ENCODE data around the gene TXNRD1.
"Not testable (repeated sequence)": the region's sequence is repeated elsewhere in the genome, so short reads cannot be mapped to it uniquely, and the experiment has no call there.

TXNRD1 gene

DNA sequence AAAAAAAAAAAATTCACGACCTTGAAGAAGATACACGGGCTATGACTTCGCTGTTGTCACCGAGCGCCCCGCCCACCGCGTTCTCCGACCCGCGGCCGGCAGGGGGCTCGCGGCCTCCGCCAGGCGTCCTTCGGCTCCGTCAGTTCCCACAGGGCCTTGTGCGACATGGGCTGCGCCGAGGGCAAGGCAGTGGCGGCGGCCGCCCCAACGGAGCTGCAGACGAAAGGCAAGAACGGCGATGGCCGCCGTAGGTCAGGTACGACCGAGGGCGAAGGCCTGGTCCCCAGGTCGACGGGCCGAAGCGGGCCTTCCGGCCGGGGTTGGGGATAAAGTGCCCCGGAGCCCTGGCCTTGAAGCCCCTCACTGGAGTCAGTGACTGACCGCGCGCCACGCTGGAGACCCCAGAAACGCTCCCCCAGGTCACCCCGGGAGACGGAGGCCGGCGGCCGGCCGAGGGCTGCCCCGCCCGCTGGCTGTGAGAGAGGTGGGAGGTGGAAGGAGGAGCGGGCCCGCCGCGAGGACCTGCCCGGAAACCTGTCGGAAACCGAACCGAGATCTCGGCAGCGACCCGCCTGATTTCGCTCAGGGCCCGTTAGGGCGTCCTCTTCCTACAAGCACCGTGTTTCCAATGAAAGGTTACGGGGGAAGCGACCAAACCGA lies at the start of gene TXNRD1:
Gene TXNRD1, plus strand, starts transcription at position 142 of the 660 bp plus-strand sequence. Its CDS starts 24 bp downstream, at position 166.
- peak; percentile 38 for DNase-seq

DNA sequence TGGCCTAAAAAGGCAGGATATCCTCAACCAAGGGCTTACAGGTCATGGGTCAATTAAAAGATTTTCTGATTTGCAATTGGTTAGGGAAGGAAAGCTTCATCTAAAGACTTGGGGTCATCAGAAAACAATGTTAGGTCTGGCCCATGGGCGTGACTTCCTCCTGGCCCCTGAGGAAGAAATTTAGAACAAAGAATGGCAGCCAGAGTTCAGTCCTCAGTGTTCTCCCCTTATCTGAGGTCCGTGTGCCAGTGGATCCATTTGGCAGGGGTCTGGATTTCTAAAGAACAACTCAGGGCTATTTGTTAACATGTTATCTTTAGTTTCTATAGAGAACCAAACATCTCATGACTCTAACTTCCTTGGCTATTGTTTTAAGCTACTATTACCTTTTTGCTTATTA lies 49.8 kb upstream of the TXNRD1 start:
- no peak for DNase-seq

DNA sequence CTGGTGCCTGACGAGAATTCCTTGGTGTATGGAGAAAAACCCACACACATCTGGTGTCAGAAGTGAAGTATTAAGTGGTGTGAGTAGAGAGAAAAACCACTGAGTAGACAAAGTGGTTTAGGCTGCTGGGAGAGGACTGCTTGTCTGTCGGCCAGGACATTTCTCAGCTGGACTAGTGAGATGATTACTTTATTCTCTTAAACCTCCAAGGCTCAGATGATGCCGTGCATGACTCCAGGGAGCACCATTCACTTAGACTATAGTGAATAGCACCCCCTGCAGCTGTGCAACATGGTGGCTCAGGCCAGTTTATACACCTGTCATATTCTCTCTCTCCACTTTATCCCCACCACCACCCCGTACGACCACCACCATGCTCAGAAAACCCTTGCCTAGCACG lies 49.1 kb upstream of the TXNRD1 start:
- DNase-seq = no peak

DNA sequence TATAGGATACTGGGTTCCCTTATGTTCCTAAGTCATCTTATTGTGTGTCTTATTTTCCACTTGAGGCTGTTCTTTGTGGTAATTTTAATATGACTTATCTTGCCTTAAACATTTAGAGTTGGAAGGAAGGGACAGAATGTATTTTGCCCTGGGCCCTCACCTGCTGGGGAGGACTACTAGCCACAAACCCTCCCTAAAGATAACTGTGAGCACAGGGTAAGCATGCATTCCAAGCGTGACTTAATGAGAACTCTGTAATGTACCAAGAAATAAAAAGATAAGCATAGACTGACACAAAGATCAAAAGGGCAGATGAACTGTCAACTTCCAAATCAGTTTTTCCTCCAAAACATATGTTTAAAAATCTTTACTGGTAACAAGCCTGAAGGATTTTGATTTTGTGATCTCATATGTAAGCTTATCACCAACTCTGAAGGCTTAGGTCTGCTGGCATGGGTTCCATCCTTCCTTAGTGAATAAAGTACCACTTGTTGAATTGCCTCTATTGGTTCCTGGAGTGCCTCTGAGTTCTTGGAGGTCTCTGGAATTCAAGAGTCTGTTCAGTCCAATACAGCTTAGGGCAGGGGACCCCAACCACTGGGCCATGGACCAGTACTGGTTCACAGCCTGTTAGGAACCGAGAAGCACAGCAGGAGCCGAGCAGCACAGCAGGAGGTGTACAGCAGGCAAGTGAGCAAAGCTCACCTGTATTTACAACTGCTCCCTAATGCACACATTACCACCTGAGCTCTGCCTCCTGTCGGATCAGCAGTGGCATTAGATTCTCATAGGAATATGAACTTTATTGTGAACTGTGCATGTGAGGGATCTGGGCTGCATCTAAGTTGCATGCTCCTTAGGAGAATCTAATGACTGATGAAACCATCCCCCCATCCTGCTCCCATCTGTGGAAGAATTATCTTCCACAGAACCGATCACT lies 47.8 kb upstream of the TXNRD1 start:
- DNase-seq = no peak

DNA sequence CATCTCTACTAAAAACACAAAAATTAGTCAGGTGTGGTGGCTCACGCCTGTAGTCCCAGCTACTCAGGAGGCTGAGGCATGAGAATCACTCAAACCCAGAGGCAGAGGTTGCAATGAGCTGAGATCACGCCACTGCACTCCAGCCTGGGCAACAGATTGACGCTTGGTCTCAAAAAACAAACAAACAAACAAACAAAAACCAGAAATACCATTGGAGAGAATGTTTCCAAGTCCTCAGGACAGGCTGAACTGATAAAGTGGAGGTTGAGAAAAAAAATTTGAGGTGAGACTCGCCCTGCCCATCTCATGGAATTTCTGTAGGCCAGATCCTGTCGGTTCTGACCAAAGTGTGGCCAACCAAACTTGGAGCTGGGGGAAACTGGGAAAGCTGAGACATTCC lies 47.0 kb upstream of the TXNRD1 start:
- DNase-seq = no peak

DNA sequence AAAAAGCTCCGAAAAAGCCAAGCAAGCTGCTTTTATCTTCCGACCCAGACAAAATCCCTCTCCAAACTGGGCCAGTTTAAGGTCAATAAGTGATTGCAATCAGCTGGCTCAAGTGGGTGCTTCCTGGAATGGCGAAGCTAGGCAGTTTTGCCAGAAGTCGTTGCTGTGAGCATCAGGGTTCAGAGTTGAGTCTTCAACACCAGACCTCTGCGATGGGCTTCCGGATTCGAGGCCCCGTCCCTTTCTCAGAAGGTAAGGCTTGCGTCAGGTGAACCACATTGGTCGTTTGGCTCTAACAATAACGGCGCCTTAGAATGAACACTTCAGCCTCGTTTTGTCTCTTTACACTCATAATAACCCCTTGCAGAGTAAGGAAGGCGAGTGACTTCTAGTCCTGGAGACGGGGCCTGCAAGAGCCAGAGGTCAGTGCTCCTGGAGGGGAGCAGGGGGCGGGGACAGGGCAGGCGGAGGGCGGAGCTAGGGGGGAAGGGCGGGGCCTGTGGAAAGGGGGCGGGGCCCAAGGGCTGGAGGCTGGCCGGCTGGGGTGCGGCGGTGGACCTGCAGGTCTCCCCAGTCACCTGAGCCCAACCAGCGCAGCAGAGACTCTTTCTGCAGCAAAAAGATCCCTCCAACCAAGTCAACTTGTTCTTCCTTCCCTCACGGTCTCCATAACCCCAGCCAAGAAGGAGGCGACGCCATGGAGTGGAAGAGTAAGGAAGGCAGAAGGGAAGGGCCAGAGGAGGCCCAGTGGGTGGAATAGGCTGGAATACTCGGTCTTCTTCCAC lies 43.6 kb upstream of the TXNRD1 start:
- no peak for DNase-seq

DNA sequence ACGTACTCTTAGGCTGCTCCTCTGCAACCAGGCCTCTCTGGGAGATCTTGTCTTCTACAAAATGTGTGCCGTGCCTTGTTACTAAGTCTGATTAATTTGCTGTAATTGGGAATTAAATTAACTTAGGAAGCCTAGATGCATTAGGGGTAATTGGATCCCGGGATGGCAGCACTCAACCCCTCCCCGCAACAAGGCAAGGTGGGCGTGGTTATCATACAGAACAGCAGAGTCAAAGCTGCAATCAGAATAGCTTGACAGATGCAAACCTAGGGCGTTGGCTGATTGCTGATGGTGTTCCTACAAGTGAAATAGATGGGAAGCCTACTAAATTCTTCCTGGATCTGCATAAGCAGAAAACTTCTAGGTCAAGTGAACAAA lies 43.0 kb upstream of the TXNRD1 start:
- no peak for DNase-seq

DNA sequence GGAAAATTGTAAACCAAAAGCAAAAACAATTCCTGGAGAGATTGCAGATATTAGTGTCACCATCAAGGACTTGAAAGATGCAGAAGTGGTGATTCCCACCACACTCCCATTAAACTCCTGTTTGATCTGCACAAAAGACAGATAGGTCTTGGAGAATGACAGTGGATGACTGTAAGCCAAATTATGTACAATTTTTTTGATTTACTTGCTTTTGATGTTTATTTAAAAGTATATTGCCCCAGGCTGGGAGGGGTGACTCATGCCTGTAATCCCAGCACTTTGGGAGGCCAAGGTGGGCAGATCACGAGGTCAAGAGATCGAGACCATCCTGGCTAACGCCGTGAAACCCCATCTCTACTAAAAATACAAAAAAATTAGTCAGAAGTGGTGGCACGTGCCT lies 41.8 kb upstream of the TXNRD1 start:
- DNase-seq = not testable (repeated sequence)

DNA sequence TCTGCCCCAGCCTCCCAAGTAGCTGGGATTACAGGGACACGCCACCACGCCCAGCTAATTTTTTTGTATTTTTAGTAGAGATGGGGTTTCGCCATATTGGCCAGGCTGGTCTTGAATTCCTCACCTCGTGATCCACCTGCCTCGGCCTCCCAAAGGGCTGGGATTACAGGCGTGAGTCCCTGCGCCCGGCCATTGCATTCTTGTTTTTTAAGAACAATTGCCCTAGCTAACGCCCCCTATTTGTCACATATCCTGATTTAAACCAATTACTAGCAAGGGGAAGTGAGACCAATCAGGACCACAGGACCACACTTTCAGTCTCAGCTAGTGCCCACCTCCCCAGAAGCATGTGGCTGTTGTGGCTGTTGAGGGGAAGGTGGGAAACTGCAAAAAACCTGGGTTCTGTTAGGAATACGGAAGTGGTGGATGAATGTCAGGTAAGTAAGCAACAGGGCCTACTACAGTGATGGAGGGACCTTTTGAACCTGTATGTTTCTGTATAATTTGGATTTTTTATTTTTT lies 39.8 kb upstream of the TXNRD1 start:
- DNase-seq = no peak

DNA sequence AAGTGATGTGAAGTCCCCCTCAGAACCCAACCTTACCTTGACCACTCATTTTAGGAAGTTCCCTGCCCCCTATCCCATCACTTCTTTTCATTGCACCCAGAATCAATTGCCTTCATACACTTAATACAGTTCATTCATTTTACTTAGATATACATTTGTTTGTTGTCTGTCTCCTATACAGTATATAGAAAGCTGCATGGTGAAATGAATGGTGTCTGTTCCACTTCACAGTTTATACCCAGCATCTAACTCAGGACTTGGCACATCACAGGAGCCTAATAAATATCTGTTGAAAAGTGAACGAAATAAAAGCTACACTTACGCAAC lies 38.3 kb upstream of the TXNRD1 start:
- no peak for DNase-seq

DNA sequence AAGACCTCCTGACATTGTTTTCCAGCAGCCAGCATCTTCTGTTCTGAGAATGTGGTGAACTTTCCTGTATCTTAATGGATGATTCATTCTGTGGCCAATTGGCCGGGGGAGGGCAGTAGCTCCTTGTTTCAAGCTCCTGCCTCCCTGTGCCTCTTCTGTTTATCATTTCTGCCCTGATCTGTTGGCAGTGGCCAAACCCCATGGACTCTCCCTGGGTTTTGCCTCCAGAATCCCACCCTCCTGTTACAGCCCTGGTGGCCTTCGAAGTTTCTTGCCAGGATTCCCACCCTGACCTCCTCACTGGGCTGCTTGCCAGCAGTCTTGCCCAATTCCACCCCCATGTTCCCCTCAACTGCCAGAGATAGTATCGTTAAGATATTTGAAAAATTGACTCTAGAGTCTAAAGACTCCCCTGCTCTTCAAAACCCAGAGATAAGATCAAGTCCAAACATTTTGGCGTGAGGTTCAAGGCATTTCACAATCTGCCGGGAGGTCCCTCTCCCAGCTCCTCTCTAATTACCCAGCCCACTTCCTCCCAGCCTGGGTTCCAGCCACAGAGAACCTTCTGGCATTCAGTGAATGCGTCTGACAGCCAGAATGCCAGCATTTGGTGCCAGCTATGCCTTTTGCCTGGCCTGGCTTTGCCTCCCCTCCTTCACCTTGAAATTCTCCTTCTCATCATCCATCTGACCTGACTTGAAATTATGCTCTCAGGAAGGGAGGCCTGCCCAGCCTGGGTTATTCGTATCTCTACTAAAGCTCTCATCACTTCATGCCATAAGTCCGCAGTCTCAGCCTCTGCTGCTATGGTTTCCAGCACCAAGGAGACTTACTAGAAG lies 37.7 kb upstream of the TXNRD1 start:
- peak; percentile 60 for DNase-seq

DNA sequence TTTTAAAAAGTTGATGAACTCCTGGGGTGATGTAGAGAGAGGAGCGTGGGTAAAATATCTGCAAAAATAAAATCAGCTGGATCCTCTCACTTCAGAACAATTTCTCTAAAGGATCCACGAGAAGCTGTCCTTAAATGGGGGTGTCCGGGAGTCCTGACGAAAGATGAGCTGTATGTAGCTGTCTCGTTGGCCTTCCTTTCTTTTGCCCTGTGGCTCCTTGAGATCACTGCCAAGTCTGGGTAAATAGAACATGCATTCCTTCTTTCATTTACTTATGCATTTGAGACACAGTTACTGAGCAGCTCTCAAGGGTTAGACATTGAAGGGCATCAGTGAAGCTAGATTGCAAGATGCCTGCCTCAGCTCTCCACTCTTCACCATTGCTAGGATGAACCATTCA lies 35.2 kb upstream of the TXNRD1 start:
- no peak for DNase-seq

DNA sequence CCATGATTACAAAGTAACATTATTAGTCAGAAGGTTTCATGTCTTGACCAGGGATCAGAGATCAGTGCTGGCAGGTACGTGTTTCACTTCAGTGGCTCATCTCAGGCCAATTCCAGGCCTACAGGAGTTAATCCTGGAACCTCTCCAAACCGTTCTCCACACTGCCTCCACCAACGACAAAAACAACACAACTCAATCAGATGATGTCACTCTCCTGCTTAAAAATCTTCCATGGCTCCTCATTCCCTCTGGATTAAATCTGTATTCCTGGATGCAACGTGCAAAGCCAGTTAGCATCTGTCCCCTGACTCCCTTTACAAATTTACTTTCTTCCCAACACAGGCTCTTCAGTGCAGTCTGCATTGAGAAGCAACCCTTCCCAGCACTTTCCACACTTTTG lies 34.3 kb upstream of the TXNRD1 start:
- no peak for DNase-seq

DNA sequence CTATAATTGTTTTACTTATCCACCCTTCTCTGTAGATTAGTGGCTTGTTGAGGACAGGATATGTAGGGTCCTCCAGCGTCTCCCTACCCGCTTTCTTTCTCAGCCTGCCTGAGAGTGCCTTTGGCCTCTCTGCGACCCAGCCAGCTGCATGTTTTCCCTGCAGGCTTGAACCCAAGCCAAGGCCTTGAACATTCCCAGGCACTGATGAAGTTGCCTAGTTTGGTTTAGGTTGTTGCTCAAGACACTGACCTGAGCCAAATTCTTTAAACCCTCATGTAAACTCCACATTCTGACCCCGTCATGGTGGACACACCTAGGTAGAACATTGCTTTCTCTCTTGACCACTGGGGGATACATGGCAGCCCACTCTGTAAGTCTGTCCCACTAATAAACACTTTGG lies 33.4 kb upstream of the TXNRD1 start:
- no peak for DNase-seq

DNA sequence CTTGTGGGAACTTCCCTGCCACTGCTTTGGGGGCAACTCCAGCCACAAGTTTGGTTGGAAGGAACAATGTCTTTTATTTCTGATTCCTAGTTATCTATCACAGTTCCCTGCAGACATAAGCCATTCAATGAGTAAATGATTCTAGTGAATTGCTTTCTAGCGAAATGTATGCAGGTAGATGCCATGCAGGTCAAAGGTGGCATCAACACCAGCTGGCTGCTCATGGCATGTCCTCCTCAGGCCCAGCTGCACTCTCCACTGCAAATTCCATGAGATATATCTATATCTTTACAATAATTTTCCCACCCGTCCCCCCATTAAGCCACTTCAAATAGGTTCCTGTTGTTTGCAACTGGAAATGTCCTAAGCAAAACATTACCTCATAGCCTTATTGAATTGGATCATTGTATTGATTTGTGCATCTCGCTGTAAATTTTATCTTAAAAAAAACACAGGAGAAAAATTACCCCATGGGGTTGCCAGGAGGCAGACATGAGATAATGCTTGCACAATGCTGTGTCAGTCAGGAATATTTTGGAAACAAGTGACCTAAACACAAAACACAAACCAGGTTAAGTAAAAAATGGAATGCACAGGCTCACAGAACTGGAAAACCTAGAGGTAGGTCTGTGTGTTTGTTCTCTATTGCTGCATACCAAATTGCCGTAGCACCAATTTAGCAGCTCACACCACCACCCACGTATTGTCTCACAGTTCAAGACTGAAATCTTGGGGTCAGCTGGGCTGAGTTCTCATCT lies 32.8 kb upstream of the TXNRD1 start:
- no peak for DNase-seq

DNA sequence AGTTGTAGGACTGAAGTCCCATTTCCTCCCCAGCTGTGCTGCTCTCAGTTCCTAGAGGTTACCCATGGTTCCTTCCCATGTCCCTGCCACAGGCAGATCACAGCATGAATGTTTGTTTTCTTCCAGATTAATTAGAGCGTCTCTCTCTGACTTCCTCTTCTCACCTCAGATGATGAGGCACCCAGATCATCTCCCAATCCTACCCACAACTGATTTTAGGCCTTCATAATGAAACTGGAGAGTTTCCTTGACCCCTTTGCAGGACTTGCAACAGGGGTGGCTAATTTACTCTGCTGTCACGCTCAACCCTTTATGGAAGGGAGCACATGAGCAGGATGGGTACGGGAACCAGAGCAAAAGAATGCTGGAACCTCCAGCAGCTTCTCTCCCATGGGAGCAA lies 32.1 kb upstream of the TXNRD1 start:
- DNase-seq = no peak

DNA sequence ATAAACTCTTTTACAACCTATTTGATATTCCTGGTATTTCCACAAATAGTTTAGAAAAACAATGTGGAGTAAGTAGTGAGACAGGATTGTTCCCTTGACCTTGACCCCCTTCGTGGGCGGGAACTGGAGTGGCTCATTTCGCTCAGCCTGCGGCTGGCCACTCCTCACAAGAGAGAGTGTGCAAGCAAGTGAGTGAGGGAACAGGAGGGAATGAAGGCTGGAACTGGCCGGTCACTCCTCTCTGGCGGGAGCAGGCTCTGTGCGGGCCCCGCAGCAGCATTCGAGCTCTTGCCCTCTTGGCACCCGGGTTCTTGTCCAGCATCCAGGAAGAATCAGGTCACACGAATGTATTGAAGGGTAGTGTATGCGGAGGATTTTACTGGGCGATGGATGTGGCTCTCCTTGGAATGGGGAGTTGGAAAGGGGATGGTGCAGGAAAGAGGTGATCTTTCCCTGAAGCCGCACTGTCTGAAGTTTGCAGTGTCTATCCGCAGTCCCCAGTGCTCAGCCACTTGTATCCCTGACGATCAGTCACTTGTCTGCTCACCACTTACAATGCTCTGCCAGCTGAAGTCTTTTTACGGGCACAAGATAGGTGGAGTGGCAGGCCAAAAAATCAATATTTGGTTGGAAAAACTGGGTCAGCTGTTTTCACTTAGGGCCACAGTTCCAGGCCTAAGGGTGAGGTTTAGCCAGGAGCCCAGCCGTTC lies 28.0 kb upstream of the TXNRD1 start:
- no peak for DNase-seq

DNA sequence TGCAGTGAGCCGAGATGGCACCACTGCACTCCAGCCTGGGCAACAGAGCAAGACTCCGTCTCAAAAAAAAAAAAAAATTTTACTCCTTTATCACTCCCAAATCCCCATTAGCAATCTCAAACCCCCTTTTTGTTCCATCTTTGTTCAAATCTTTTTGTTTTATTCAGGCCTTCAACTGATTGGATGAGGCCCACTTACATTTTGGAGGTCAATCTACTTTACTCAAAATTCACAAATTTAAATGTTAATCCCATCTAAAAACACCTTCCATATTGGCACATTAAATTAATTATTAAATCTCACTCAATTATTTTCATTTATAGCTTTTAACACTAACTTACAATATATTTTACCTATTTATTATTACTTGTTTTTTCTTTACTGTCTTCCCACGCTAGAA lies 27.0 kb upstream of the TXNRD1 start:
- DNase-seq = no peak

DNA sequence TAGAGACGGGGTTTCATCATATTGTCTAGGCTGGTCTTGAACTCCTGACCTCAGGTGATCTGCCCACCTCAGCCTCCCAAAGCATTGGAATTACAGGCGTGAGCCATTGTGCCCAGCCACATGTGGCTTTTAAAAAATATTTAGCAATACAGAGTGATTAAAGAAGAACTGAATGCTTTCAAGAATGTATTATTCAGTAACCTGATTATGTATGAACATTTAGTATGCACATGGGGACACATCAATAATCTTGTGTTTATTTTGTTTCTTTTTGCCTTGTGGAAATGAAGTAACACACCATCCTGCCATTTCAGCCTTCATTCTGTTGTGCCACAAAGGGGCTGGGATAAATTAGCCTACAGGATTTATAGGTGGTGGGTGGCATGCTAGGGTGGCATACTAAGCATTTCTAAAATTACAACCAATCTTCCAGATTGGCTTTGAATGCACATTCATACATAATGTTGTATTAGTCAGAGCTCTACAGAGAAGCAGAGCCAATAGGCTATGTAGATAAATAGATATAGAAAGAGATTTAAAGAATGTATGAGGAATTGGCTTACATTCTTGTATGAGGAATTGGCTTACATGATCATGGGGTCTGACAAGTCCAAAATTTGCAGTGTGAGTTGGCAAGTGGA lies 25.5 kb upstream of the TXNRD1 start:
- no peak for DNase-seq

DNA sequence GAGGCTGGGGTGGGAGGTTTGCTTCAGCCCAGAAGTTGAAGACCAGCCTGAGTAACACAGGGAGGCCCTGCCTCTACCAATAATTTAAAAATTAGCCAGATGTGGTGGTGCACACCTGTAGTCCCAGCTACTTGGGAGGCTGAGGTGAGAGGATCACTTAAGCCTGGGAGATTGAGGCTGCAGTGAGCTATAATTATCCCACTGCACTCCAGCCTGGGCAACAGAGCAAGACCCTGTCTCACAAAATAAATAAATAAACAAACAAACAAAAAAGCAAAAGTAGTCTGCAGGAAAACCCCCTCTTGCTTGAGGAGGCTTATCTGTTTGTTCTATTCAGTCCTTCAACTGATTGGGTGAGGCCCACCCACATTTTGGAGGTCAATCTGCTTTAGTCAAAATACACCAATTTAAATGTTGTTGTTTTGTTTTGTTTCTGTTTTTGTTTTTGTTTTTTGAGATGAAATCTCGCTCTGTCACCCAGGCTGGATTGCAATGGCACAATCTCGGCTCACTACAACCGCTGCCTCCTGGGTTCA lies 24.9 kb upstream of the TXNRD1 start:
- no peak for DNase-seq

All from GF-D8 (cell line).